ENCODE results near the gene MICOS13. TPM values are rescaled to one million over a fixed set of nuclear protein-coding genes. Genes with fewer than 3 reads are reported as not detected.
"Not testable (repeated sequence)": the region's sequence is repeated elsewhere in the genome, so short reads cannot be mapped to it uniquely, and the experiment has no call there.

MICOS13 gene
- total RNA-seq, 6 experiments from 2014 or later = 77.9 to 91.6 (median 80.1) TPM

DNA sequence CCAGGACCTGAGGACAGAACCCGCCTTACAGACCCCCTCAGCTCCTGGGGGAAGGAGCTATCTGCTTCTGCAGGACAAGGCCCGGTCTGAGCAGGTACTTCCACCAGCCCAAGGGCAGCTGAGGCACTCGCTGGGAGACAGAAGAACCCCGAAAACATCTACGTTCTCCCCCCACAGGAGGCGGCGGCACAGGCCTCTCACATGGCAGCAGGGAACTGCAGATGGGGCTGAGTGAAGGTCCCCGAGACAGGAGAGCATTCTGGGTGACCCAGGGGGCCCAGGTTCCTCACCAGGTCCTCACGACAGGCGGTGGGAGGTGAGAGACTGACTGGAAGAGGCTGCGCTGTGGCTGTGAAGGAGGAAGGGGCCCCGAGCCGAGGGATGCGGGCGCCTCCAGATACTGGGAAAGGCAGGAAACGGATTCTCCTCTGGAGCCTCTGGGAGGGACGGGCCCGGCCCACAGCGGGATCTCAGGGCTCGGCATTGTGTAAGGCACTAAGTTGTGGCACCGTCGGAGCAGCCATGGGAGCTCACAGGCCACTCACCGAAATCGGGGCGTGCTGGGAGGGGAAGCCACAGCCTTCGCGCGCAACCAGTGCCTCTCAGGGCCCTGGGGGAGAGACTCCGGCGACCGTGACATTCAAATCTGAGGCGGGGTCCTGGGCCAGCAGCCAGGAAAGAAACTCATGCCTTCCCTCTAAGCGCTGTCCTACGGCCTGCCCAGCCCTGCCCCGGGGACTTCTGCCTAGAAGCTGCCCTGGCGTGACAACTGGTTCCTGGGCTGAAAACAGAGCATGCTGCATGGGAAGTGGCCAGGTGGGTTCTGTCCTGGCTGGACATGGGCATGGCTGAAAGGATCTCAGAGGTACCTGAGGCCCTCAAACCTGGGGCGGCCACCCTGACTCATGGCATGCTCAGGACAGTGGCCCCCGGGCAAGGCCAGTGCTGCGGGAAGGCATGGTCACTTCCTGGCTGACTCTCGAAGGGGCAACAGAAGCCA, 23.8 kb upstream of the MICOS13 start:
- peaks cover 9% of the 10 kb centered on the region for H3K4me1 Mint-ChIP-seq (ENCODE audit: low read depth)
- no peak for TF ChIP-seq CTCF (IDR thresholded peaks at IDR 0.05)
- DNase-seq = no peak
- H3K27me3 Mint-ChIP-seq (ENCODE audit: insufficient read depth) = peaks cover 12% of the 10 kb centered on the region
- peaks cover 11% of the 10 kb centered on the region for H3K36me3 Mint-ChIP-seq (ENCODE audit: low read depth)
- H3K4me3 Mint-ChIP-seq = no peak overlapping the region
- H3K27ac Mint-ChIP-seq = no peak overlapping the region
- peaks cover 7% of the 10 kb centered on the region; the same call in 1 of the 2 replicates for H3K9me3 Mint-ChIP-seq

GRCh38 chr19:5702053-5702410, 21.7 kb upstream of the MICOS13 start:
- Mint-ChIP-seq H3K27me3 (ENCODE audit: insufficient read depth) (peaks cover 19% of the 10 kb centered on the region), H3K36me3 (ENCODE audit: low read depth) (peaks cover 17% of the 10 kb centered on the region)
- H3K4me3 Mint-ChIP-seq; H3K9me3 Mint-ChIP-seq; DNase-seq; H3K27ac Mint-ChIP-seq; H3K4me1 Mint-ChIP-seq (ENCODE audit: low read depth): not testable (repeated sequence)

DNA sequence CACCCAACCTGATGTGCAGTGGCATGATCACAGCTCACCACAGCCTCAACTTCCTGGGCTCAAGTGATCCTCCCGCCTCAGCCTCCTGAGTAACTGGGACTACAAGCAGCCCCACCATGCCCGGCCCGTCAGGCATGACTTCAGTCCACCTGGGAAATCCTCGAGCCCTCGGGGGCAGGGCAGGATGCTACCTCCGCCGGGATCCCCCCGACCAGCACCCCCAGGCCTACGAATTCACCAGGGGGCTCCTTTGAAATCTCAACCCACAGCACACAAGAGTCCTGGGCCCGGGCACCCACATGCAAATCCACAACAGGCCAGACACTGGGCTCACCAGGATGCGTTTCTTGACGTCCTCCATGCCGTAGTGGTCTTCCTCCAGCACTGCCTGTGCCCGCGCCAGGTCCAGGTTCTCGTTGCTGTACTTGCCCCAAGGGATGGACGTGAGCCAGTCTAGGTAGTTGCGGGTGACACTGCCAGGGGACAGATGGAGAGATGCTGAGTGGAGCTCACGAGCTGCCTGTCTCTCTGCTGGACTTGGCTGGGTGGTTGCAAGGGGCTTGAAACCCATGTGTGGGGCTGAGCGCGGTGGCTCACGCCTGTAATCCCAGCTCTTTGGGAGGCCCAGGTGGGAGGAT, 20.3 kb upstream of the MICOS13 start:
- Mint-ChIP-seq H3K4me3 (no peak overlapping the region), H3K4me1 (ENCODE audit: low read depth) (peaks cover 9% of the 10 kb centered on the region), H3K36me3 (ENCODE audit: low read depth) (peaks cover 17% of the 10 kb centered on the region), H3K9me3 (peaks cover 7% of the 10 kb centered on the region; the same call in 1 of the 2 replicates), H3K27ac (no peak overlapping the region), H3K27me3 (ENCODE audit: insufficient read depth) (peaks cover 20% of the 10 kb centered on the region)
- no peak for DNase-seq
- TF ChIP-seq CTCF (IDR thresholded peaks at IDR 0.05) = no peak

DNA sequence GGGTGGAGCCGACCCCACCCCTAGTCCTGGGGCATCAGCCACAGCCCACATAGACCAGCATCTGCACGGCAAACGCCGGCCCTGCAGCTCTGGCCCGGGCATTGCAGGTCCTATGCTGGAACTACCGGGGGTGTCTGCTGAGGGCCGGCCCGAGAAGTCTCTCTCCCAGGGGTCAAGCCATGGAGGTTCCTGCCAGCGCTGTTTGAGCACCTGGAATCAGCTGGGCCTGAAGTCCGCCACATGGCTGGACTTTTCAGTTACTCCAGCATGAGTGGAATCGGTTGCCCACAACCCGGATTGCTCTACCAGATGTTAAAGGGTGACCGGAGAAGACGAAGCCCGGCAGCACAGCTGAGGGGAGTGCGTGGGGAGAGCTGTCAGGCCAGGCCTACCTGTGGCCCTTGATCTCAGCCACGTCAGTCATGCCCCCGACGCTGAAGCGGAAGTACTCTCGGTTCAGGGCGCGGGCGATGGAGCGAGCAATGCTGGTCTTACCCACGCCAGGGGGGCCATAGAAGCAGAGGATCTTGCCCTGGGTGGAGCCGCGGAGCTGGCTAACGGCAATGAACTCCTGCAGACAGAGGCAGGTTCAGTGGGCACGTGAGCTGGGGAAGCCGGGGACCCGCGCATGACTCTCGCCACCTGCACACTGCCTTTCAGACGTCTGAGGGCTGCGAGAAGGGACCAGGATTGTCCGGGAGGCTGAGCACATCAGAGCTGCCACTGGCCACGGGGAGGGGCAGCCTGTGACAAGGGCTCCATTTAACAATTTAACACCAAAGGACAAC, 18.5 kb upstream of the MICOS13 start:
- H3K4me3 Mint-ChIP-seq = no peak overlapping the region; the same call in 1 of the 2 replicates
- H3K4me1 Mint-ChIP-seq (ENCODE audit: low read depth) = peaks cover 9% of the 10 kb centered on the region
- H3K27me3 Mint-ChIP-seq (ENCODE audit: insufficient read depth) = peaks cover 23% of the 10 kb centered on the region
- no peak overlapping the region; the same call in 1 of the 2 replicates for H3K27ac Mint-ChIP-seq
- no peak for DNase-seq
- H3K9me3 Mint-ChIP-seq = peaks cover 7% of the 10 kb centered on the region; the same call in 1 of the 2 replicates
- peaks cover 21% of the 10 kb centered on the region for H3K36me3 Mint-ChIP-seq (ENCODE audit: low read depth)
- TF ChIP-seq CTCF (IDR thresholded peaks at IDR 0.05) = no peak

GRCh38 chr19:5697890-5698634, 17.7 kb upstream of the MICOS13 start:
- Mint-ChIP-seq H3K4me1 (ENCODE audit: low read depth) (peaks cover 3% of the 10 kb centered on the region), H3K36me3 (ENCODE audit: low read depth) (peaks cover 15% of the 10 kb centered on the region)

More at GRCh38 chr19:5697890-5698634, 17.7 kb upstream of the MICOS13 start:
- H3K27ac Mint-ChIP-seq = no peak overlapping the region
- no peak for DNase-seq
- H3K27me3 Mint-ChIP-seq (ENCODE audit: insufficient read depth) = peaks cover 26% of the 10 kb centered on the region
- no peak for TF ChIP-seq CTCF (IDR thresholded peaks at IDR 0.05)
- peaks cover 3% of the 10 kb centered on the region; the same call in 1 of the 2 replicates for H3K9me3 Mint-ChIP-seq
- H3K4me3 Mint-ChIP-seq = no peak overlapping the region
